K562 (cell line): ENCODE measurements around the gene CLEC4E. TPM values are rescaled to one million over a fixed set of nuclear protein-coding genes. Genes with fewer than 3 reads are reported as not detected.

ENCODE experiments used
- ATAC-seq: fragments of 200-7000 bp; cut with Tn5 transposase; 3 replicates; pipeline ENCODE4 v1.9.1; 2020; ENCODE audit warnings: moderate library complexity
- BruUV-seq: library from RNA; stranded (reverse); fragments of 400-500 nt; replicated peaks from 2 replicates; lab custom pipeline; 2021; lab: Mats Ljungman, UMichigan
- CTCF ChIA-PET: fragments of 300-600 bp; formaldehyde crosslinking; extraction: SDS; loops from one replicate; lab custom pipeline; 2021; ENCODE audit warnings: low intra/inter-chr PET ratio; lab: Yijun Ruan, JAX
- POLR2A ChIA-PET: fragments of 300-600, 350-650 bp; sonication (Branson Sonifier 250); formaldehyde crosslinking; extraction: SDS; loops from one replicate; lab custom pipeline; 2021; ENCODE audit warnings: antibody characterized with exemption, inconsistent platforms; lab: Yijun Ruan, JAX
- DNase-seq, 4 experiments: peaks; one replicate each; pipeline versions ENCODE4 v3.0.0 to v3.0.0-alpha.2; 2011 to 2018; ENCODE audit warnings: low spot score in 3 of 4, mixed read lengths in 3 of 4; ENCODE audit errors: extremely low read depth in 1 of 4
- FAIRE-seq: peaks from 2 replicates; lab custom pipeline; 2011; peaks lifted over from hg19 to GRCh38; lab: Jason Lieb, UNC
- H2AFZ ChIP-seq: 2 replicates; pipeline ENCODE4 v1.6.0; 2011; ENCODE audit warnings: low read depth, low read length, control low read depth, inconsistent platforms
- H3K27ac ChIP-seq: fragments of 200-600 bp; 3 replicates; pipeline ENCODE4 v1.8.0; 2011; ENCODE audit warnings: low read depth, mild to moderate bottlenecking, control low read depth, inconsistent platforms, low read length, moderate library complexity, mixed read lengths; ENCODE audit errors: extremely low read depth
- H3K27me3 ChIP-seq, 2 experiments: fragments of 300-600 bp in 1 of 2; 2 replicates in 1 of 2; 3 replicates in 1 of 2; pipeline versions ENCODE4 v1.6.0 to v1.8.0; 2011; ENCODE audit warnings: inconsistent platforms in 2 of 2, low read length in 2 of 2, mild to moderate bottlenecking in 1 of 2, mixed read lengths in 1 of 2, moderate library complexity in 1 of 2; ENCODE audit not compliant: control insufficient read depth in 2 of 2, insufficient read depth in 2 of 2
- H3K36me3 ChIP-seq: fragments of 300-600 bp; 3 replicates; pipeline ENCODE4 v1.8.0; 2011; ENCODE audit warnings: mild to moderate bottlenecking, low read length, inconsistent platforms; ENCODE audit not compliant: control insufficient read depth, insufficient read depth
- H3K4me1 ChIP-seq, 2 experiments: fragments of 200-600 bp in 1 of 2; replicated peaks in 1 of 2; 2 replicates in 1 of 2; 3 replicates in 1 of 2; pipeline versions ENCODE4 v1.5.1 to v1.8.0; 2011; ENCODE audit warnings: inconsistent platforms in 2 of 2, low read length in 2 of 2, mild to moderate bottlenecking in 1 of 2, mixed read lengths in 1 of 2, moderate library complexity in 1 of 2; ENCODE audit not compliant: control insufficient read depth in 2 of 2, insufficient read depth in 2 of 2
- H3K4me2 ChIP-seq: 2 replicates; pipeline ENCODE4 v1.6.1; 2011; ENCODE audit warnings: low read length, control low read depth, inconsistent platforms, mixed read lengths; ENCODE audit not compliant: insufficient read depth
- H3K4me3 ChIP-seq: fragments of 200-600 bp; sonication (generic), shearing (Covaris generic); 2 replicates; pipeline ENCODE4 v1.5.1; 2016; ENCODE audit warnings: control low read depth, inconsistent platforms
- H3K79me2 ChIP-seq: fragments of 200-600 bp; 3 replicates; pipeline ENCODE4 v1.8.0; 2011; ENCODE audit warnings: low read length, inconsistent platforms; ENCODE audit not compliant: control insufficient read depth, insufficient read depth
- H3K9ac ChIP-seq, 2 experiments: 2 replicates each; pipeline versions ENCODE4 v1.6.0 to v1.6.1; 2011; ENCODE audit warnings: low read depth in 2 of 2, low read length in 2 of 2, control low read depth in 1 of 2, inconsistent platforms in 1 of 2, mild to moderate bottlenecking in 1 of 2, mixed read lengths in 1 of 2; ENCODE audit not compliant: insufficient read depth in 1 of 2
- H3K9me1 ChIP-seq: one replicate; pipeline ENCODE4 v1.6.0; 2011; ENCODE audit warnings: inconsistent platforms, mild to moderate bottlenecking, low read length, moderate library complexity; ENCODE audit not compliant: control insufficient read depth, insufficient read depth
- H3K9me3 ChIP-seq: replicated peaks from 2 replicates; pipeline ENCODE4 v1.5.1; 2011; ENCODE audit warnings: low read depth, low read length, inconsistent platforms; ENCODE audit not compliant: control insufficient read depth, insufficient read depth
- H4K20me1 ChIP-seq: replicated peaks from 2 replicates; pipeline ENCODE4 v1.6.1; 2011; ENCODE audit warnings: low read length, inconsistent platforms, mixed read lengths; ENCODE audit not compliant: control insufficient read depth, insufficient read depth
- THRAP3 ChIP-seq: fragments of 450-650 bp; IDR thresholded peaks from 2 replicates; pipeline ENCODE4 v1.6.1; 2016; ENCODE audit warnings: mild to moderate bottlenecking, inconsistent platforms, borderline replicate concordance
- WHSC1 ChIP-seq: IDR thresholded peaks from one replicate; pipeline ENCODE4 v1.6.1; 2012; ENCODE audit warnings: low read length, control low read depth, inconsistent platforms
- ZNF140 ChIP-seq: fragments of 250-450 bp; sonication (Bioruptor Pico); IDR thresholded peaks from 2 replicates; pipeline ENCODE4 v1.8.0; 2021; ENCODE audit warnings: moderate library complexity, mild to moderate bottlenecking, inconsistent platforms
- ZNF174 ChIP-seq: fragments of 250-450 bp; sonication (Bioruptor Pico); IDR thresholded peaks from 2 replicates; pipeline ENCODE4 v1.4.0; 2020; ENCODE audit warnings: mild to moderate bottlenecking
- ZNF24 ChIP-seq: fragments of 450-650 bp; IDR thresholded peaks from 2 replicates; pipeline ENCODE4 v1.6.1; 2016
- WGBS: fragments of 100-300 bp; shearing (Covaris generic); methylation state at CpG from one replicate; pipeline ENCODE4 v1.1.6; 2016; ENCODE audit warnings: low coverage, mixed read lengths; ENCODE audit not compliant: insufficient coverage; ENCODE audit errors: missing lambda C conversion rate; 5-methylcytosine and 5-hydroxymethylcytosine counted together
- in situ Hi-C: fragments of 300-500 bp; cut with MboI; formaldehyde crosslinking; loops from 4 replicates; pipeline ENCODE4 v1.15.0; 2018; ENCODE audit warnings: inconsistent platforms, mixed read lengths
- intact Hi-C: fragments of 100-400 bp; cut with micrococcal nuclease; formaldehyde crosslinking; loops from 2 replicates; pipeline ENCODE4 v1.14.2; 2022
- polyA plus RNA-seq, 8 experiments: library from polyadenylated mRNA; depleted of rRNA in 4 of 8; stranded (reverse) in 5 of 8; unstranded in 3 of 8; fragments of >200 nt; fragmentation: Nextera tagmentation in 2 of 8; fragmentation: Illumina TruSeq in 1 of 8; extraction: Ambion mirVana in 2 of 8; extraction: Trizol in 1 of 8; gene quantifications; 2 replicates each; pipeline versions ENCODE4 v1.2.1 to v1.2.3, GENCODE V29; 2011 to 2014; ENCODE audit warnings: inconsistent platforms in 1 of 8, missing spikeins in 1 of 8
- total RNA-seq, 7 experiments: library from RNA; depleted of rRNA in 6 of 7; stranded (reverse); fragments of >200 nt in 6 of 7; fragmentation: Illumina TruSeq in 2 of 7; extraction: Trizol in 2 of 7; gene quantifications; 2 replicates each; pipeline versions ENCODE4 v1.2.1 to v1.2.3, GENCODE V29; 2011 to 2021; ENCODE audit warnings: low replicate concordance in 1 of 7
- TF ChIP-seq, protein P1 (sequence below): fragments of 450-650 bp; IDR thresholded peaks from 2 replicates; pipeline ENCODE4 v1.6.1; 2016; ENCODE audit warnings: low read depth

Gene CLEC4E
- total and polyA plus RNA-seq, 9 of the 15 experiments (the other 6 are each of a cell fraction or from before 2014, with no cell fraction given): not detected

DNA sequence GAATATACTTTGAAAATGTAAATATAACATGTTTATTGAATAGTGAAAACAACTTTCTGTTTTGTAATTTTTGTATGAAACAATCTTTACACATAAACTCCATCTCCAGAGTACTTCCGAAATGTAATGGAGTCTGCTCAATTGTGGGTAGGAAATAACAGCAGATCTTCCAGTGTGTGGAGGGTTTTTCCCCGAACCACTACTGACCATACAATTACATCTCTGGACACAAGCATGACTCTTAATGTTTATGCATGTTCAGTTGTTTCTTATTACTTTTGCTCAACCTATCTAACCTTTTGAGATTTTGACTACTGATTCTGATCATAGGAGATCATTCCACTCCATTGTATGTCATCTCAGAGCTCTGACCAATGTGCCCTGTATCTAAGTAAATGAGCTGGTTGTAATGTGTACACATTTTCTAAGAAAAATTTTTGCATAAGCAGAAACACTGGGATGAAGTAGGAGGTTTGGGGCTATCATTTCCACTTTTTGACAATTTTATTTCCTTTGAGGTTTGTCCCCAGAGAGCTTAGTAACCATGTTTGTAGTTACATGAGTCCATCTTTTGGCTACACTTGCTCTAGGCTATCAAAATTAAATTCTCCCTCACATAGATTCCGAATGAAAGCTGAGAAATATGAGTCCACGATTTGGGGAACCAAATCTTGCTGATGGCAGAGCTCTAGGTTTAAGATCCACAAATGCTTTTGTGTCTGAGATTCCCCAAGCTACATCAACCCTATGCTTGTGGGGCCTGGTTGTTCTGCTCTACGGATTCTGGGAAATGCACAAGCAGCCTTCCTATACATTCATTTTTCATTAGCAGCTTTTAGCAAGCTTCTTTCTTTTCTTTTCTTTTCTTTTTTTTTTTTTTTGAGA is 48.8 kb downstream of the CLEC4E start:
- DNase-seq (no peak), FAIRE-seq (no peak)
- CTCF ChIA-PET: no interaction called here
- H4K20me1 ChIP-seq: no peaks in the 10 kb centered on the region
- H3K79me2 ChIP-seq: no peaks in the 10 kb centered on the region
- no peaks in the 10 kb centered on the region for H3K9me3 ChIP-seq
- no peak overlapping the region for H3K4me3 ChIP-seq
- POLR2A ChIA-PET: interaction anchor here (1.2 kb wide), 1 partner anchor 14 kb away, joined by 3 read pairs; no protein-coding TSS in a partner anchor
- H3K9me1 ChIP-seq: no peaks in the 10 kb centered on the region
- TF ChIP-seq, protein P1, sequence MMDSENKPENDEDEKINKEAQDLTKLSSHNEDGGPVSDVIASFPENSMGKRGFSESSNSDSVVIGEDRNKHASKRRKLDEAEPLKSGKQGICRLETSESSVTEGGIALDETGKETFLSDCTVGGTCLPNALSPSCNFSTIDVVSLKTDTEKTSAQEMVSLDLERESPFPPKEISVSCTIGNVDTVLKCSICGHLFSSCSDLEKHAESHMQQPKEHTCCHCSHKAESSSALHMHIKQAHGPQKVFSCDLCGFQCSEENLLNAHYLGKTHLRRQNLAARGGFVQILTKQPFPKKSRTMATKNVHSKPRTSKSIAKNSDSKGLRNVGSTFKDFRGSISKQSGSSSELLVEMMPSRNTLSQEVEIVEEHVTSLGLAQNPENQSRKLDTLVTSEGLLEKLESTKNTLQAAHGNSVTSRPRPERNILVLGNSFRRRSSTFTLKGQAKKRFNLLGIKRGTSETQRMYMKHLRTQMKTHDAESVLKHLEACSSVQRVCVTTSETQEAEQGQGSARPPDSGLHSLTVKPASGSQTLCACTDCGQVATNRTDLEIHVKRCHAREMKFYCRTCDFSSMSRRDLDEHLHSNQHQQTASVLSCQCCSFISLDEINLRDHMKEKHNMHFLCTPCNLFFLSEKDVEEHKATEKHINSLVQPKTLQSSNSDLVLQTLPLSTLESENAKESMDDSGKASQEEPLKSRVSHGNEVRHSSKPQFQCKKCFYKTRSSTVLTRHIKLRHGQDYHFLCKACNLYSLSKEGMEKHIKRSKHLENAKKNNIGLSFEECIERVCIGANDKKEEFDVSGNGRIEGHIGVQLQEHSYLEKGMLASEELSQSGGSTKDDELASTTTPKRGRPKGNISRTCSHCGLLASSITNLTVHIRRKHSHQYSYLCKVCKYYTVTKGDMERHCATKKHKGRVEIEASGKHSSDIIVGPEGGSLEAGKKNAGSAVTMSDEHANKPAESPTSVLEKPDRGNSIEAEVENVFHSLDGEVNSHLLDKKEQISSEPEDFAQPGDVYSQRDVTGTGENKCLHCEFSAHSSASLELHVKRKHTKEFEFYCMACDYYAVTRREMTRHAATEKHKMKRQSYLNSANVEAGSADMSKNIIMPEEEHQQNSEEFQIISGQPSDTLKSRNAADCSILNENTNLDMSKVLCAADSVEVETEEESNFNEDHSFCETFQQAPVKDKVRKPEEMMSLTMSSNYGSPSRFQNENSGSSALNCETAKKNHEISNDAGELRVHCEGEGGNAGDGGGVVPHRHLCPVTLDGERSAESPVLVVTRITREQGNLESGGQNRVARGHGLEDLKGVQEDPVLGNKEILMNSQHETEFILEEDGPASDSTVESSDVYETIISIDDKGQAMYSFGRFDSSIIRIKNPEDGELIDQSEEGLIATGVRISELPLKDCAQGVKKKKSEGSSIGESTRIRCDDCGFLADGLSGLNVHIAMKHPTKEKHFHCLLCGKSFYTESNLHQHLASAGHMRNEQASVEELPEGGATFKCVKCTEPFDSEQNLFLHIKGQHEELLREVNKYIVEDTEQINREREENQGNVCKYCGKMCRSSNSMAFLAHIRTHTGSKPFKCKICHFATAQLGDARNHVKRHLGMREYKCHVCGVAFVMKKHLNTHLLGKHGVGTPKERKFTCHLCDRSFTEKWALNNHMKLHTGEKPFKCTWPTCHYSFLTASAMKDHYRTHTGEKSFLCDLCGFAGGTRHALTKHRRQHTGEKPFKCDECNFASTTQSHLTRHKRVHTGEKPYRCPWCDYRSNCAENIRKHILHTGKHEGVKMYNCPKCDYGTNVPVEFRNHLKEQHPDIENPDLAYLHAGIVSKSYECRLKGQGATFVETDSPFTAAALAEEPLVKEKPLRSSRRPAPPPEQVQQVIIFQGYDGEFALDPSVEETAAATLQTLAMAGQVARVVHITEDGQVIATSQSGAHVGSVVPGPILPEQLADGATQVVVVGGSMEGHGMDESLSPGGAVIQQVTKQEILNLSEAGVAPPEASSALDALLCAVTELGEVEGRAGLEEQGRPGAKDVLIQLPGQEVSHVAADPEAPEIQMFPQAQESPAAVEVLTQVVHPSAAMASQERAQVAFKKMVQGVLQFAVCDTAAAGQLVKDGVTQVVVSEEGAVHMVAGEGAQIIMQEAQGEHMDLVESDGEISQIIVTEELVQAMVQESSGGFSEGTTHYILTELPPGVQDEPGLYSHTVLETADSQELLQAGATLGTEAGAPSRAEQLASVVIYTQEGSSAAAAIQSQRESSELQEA: no peak
- no peak for TF ChIP-seq THRAP3
- TF ChIP-seq WHSC1: no peak
- no peak for TF ChIP-seq ZNF24
- no peak for TF ChIP-seq ZNF140 (CRISPR knock-in tag)
- TF ChIP-seq ZNF174: no peak
- TF ChIP-seq, all 486 proteins: peak for 0
- Histone ChIP-seq H3K36me3 (no peaks in the 10 kb centered on the region), H3K4me2 (no peak overlapping the region), H3K9ac (no peak overlapping the region), H3K27me3 (peaks cover 0 to 2% of the 10 kb centered on the region in 2 experiments; a peak in 1 of 5 replicates), H3K27ac (no peak overlapping the region), H3K4me1 (no peaks in the 10 kb centered on the region), H2AFZ (no peak overlapping the region)
- in situ Hi-C loops (no loop called here), intact Hi-C loops (no loop called here)
- no TSS peak for BruUV-seq
- WGBS: 2% methylated on average over 4 of the region's 5 CpGs
- no peak for ATAC-seq
